NCI-H82 treated with DMSO at 0.1 percent for 48 hours (cell line): ENCODE data around the gene KIAA1586.

ENCODE experiments used
- DNase-seq: peaks from one replicate; lab custom pipeline; 2025; ENCODE audit not compliant: unreplicated experiment; lab: John Stamatoyannopoulos, UW

The KIAA1586 gene

GRCh38 chr6:57102976-57103375 is 56.5 kb downstream of the KIAA1586 start:
- DNase-seq: no peak

DNA sequence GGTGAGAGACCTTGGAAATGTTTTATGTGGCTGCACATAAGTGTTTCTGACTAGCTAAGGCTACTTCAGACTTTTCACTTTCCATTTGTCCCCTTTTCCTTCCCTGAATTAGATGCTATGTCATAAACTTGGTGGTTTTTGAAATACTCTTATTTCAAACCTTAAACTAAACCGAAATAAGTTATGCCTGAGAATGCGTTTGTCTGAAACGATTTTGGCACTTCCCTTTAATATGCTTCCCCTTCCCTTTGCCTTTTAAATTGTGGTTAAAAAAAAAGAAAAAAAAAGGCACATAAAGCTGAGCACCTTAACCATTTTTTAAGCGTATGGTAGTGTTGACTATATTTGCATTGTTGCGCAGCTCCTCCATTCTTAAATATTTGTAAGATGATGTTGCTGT is 57.8 kb downstream of the KIAA1586 start:
- no peak for DNase-seq
